GM12865 (cell line): ENCODE measurements around the gene SLAIN1.
A peak's percentile ranks its signal among the peaks of the same experiment; 100 is the strongest.

Experiments used
- DNase-seq: peaks from one replicate; pipeline ENCODE4 v3.0.0; 2010; ENCODE audit warnings: low read depth
- H3K4me3 ChIP-seq: 2 replicates; pipeline ENCODE4 v1.5.1; 2011; ENCODE audit warnings: mild to moderate bottlenecking, low read depth, low read length, control low read depth
- CTCF ChIP-seq: IDR thresholded peaks from 2 replicates; pipeline ENCODE4 v1.5.1; 2011; ENCODE audit warnings: low read length, control low read depth, low read depth, inconsistent platforms; ENCODE audit not compliant: insufficient read depth; ENCODE audit errors: missing control alignments

Gene SLAIN1

GRCh38 chr13:77678691-77679235 lies 18.7 kb upstream of the SLAIN1 start:
- H3K4me3 ChIP-seq: no peak overlapping the region
- no peak for DNase-seq
- no peak for TF ChIP-seq CTCF

- H3K4me3 ChIP-seq: no peak overlapping the region
- no peak for TF ChIP-seq CTCF
- DNase-seq: no peak
Observed at GRCh38 chr13:77687799-77688198, 9.7 kb upstream of the SLAIN1 start.

GRCh38 chr13:77691871-77692270 lies 5.6 kb upstream of the SLAIN1 start:
- no peak for TF ChIP-seq CTCF
- H3K4me3 ChIP-seq: no peak overlapping the region
- no peak for DNase-seq

GRCh38 chr13:77692746-77693448 lies 4.6 kb upstream of the SLAIN1 start:
- no peak for TF ChIP-seq CTCF
- H3K4me3 ChIP-seq: no peak overlapping the region
- DNase-seq: no peak

- no peak overlapping the region for H3K4me3 ChIP-seq
- no peak for TF ChIP-seq CTCF
- DNase-seq: no peak
Observed at GRCh38 chr13:77693449-77693940, 4.0 kb upstream of the SLAIN1 start.

- DNase-seq: peak; percentile 51
- peak overlapping the region; percentile 75 for H3K4me3 ChIP-seq
- TF ChIP-seq CTCF: no peak
Observed at GRCh38 chr13:77696006-77696878, 1.2 kb upstream of the SLAIN1 start.
